Gastrocnemius medialis (tissue), 4 donors: ENCODE measurements around the gene ZKSCAN8. TPM values are rescaled to one million over a fixed set of nuclear protein-coding genes. Genes with fewer than 3 reads are reported as not detected.
A peak's percentile ranks its signal among the peaks of the same experiment; 100 is the strongest.
"Not testable (repeated sequence)": the region's sequence is repeated elsewhere in the genome, so short reads cannot be mapped to it uniquely, and the experiment has no call there.

Experiments
- ATAC-seq, 2 donors: fragments of 150-250 bp; one replicate each; pipeline ENCODE4 v1.9.1; 2016
- DNase-seq, 2 donors: peaks; one replicate each; pipeline ENCODE4 v3.0.0-alpha.2; 2019
- H3K27ac ChIP-seq, 4 donors: fragments of 200-600 bp; sonication (generic); 1 replicate in 1 of 4; 2 replicates in 3 of 4; pipeline ENCODE4 v1.5.1; 2016 to 2018; ENCODE audit warnings: mild to moderate bottlenecking in 2 of 4, moderate library complexity in 1 of 4
- H3K27me3 ChIP-seq, 3 donors: fragments of 200-600 bp; sonication (generic) in 2 of 3; 1 replicate in 1 of 3; 2 replicates in 2 of 3; pipeline versions ENCODE4 v1.5.1 to v1.6.0; 2016 to 2019; ENCODE audit warnings: mild to moderate bottlenecking in 1 of 3, moderate library complexity in 1 of 3
- H3K36me3 ChIP-seq, 2 donors: fragments of 200-600 bp; sonication (generic) in 1 of 2; one replicate each; pipeline ENCODE4 v1.5.1; 2017 to 2018
- H3K4me1 ChIP-seq, 2 donors: fragments of 200-600 bp; sonication (generic) in 1 of 2; one replicate each; pipeline ENCODE4 v1.5.1; 2016 to 2017; ENCODE audit warnings: mild to moderate bottlenecking in 2 of 2
- H3K4me3 ChIP-seq, 4 donors: fragments of 200-600 bp; sonication (generic) in 3 of 4; 1 replicate in 1 of 4; 2 replicates in 3 of 4; pipeline ENCODE4 v1.5.1; 2016 to 2019; ENCODE audit warnings: mild to moderate bottlenecking in 2 of 4
- H3K9me3 ChIP-seq, 3 donors: fragments of 200-600 bp; sonication (generic) in 2 of 3; 1 replicate in 1 of 3; 2 replicates in 2 of 3; pipeline ENCODE4 v1.5.1; 2016 to 2019
- POLR2A ChIP-seq, 2 donors: fragments of 450-650 bp; IDR thresholded peaks; one replicate each; pipeline ENCODE4 v1.6.1; 2017; ENCODE audit warnings: antibody characterized with exemption in 2 of 2, mild to moderate bottlenecking in 2 of 2, moderate library complexity in 2 of 2
- in situ Hi-C, 4 donors: fragments of 200-750 bp; cut with MboI; loops; one replicate each; pipeline versions ENCODE4 v1.15.0 to v1.8.0; 2017; ENCODE audit warnings: low sequenced_read_pairs in 4 of 4
- intact Hi-C: fragments of 100-400 bp; cut with DNase I; formaldehyde crosslinking; loops from one replicate; pipeline ENCODE4 v1.15.1; 2023; ENCODE audit warnings: low total_unique reads
- total RNA-seq, 4 donors: library from RNA; depleted of rRNA; stranded (reverse); fragments of >200 nt; gene quantifications; one replicate each; pipeline versions ENCODE4 v1.1.0 to v1.2.3, GENCODE V29; 2016
- TF ChIP-seq, protein P1 (sequence below), 5 experiments: fragments of 450-650 bp in 3 of 5; fragments of 200-600 bp in 2 of 5; sonication (generic) in 2 of 5; IDR thresholded peaks in 4 of 5; conservative IDR thresholded peaks in 1 of 5; 1 replicate in 4 of 5; 2 replicates in 1 of 5; pipeline ENCODE4 v1.5.1; 2016 to 2019; ENCODE audit warnings: antibody characterized with exemption in 5 of 5, mild to moderate bottlenecking in 3 of 5, moderate library complexity in 3 of 5

Gene ZKSCAN8
- total RNA-seq, 4 donors from 2014 or later, result 6.6 to 10.4 (median 8.9) TPM

- no peaks in the 10 kb centered on the region for H3K27me3 ChIP-seq
- peaks cover 13 to 14% of the 10 kb centered on the region in 2 donors for H3K4me1 ChIP-seq
- no peak overlapping the region for H3K4me3 ChIP-seq
- H3K9me3 ChIP-seq, result no peaks in the 10 kb centered on the region
- no peak for ATAC-seq
- DNase-seq, result no peak
- intact Hi-C loops, result no loop called here
- in situ Hi-C loops, result no loop called here
- TF ChIP-seq POLR2A (IDR thresholded peaks at IDR 0.05), result no peak
- TF ChIP-seq, protein P1, sequence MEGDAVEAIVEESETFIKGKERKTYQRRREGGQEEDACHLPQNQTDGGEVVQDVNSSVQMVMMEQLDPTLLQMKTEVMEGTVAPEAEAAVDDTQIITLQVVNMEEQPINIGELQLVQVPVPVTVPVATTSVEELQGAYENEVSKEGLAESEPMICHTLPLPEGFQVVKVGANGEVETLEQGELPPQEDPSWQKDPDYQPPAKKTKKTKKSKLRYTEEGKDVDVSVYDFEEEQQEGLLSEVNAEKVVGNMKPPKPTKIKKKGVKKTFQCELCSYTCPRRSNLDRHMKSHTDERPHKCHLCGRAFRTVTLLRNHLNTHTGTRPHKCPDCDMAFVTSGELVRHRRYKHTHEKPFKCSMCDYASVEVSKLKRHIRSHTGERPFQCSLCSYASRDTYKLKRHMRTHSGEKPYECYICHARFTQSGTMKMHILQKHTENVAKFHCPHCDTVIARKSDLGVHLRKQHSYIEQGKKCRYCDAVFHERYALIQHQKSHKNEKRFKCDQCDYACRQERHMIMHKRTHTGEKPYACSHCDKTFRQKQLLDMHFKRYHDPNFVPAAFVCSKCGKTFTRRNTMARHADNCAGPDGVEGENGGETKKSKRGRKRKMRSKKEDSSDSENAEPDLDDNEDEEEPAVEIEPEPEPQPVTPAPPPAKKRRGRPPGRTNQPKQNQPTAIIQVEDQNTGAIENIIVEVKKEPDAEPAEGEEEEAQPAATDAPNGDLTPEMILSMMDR (IDR thresholded peaks at IDR 0.05 in 4 of 5, conservative IDR thresholded peaks at IDR 0.05 in 1 of 5), result no peak
- H3K27ac ChIP-seq, result no peak overlapping the region
- peaks cover 0 to 43% of the 10 kb centered on the region in 2 donors for H3K36me3 ChIP-seq
These were observed 19.8 kb upstream of the ZKSCAN8 start for GRCh38 chr6:28121876-28122275.

GRCh38 chr6:28122283-28122682 lies 19.4 kb upstream of the ZKSCAN8 start:
- in situ Hi-C loops, DNase-seq, ATAC-seq, H3K27me3 ChIP-seq, intact Hi-C loops, H3K9me3 ChIP-seq, H3K27ac ChIP-seq, H3K4me3 ChIP-seq: not testable (repeated sequence)
- peaks cover 13 to 14% of the 10 kb centered on the region in 2 donors for H3K4me1 ChIP-seq
- H3K36me3 ChIP-seq, result peaks cover 0 to 42% of the 10 kb centered on the region in 2 donors

DNA sequence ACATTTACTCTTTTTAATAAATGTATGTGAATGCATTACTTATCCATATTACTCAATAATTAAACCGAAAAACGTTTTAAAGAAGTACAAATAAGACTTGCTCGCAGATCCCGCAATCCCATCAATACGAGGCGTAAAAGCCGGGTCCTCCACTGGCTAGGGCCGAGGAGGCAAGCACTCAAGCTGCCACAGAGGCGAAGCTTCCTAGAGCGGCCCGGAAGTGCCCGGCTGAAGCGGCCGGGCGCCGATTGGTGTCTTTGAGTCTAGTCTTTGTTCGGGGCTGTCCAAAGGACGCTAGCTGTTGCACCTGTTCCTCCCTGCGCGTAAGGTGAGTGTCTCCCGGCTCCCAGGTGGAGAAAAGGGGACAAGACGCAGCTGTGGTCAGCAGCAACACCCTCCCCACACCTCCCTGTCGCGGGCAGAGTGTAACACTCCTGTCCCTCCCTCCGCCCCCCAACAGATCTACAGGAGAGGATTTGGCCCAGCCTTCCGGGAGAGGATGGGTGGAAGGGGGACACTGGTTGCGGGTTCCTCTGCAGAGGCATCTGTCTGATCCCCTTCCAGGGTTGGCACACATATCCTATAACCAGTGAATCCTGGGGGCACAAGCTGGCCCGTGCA lies 17.2 kb upstream of the ZKSCAN8 start, which contains the start of gene ZSCAN16:
Gene ZSCAN16 (plus strand): TSS at position 260 of the 621 bp plus-strand sequence. CDS start 835 bp downstream, outside the sequence.
- TF ChIP-seq, protein P1 (IDR thresholded peaks at IDR 0.05 in 4 of 5, conservative IDR thresholded peaks at IDR 0.05 in 1 of 5), result no peak
- TF ChIP-seq POLR2A (IDR thresholded peaks at IDR 0.05), result no peak
- Histone ChIP-seq H3K27me3 (no peaks in the 10 kb centered on the region), H3K9me3 (no peaks in the 10 kb centered on the region), H3K4me3 (peak within 1 kb of the TSS; percentile 72 to 83 (median 77)), H3K36me3 (peaks cover 0 to 48% of the 10 kb centered on the region in 2 donors), H3K27ac (peak within 1 kb of the TSS; percentile 71 to 81 (median 77)), H3K4me1 (peaks cover 13 to 14% of the 10 kb centered on the region in 2 donors)
- in situ Hi-C loops (no loop called here), intact Hi-C loops (loop anchor here (2.0 kb wide), 1 partner anchor 16 kb away; the partner anchor contains the start of gene ZKSCAN8)
- ATAC-seq, result peak; percentile 98 to 99
- DNase-seq, result peak; percentile 65 to 79

DNA sequence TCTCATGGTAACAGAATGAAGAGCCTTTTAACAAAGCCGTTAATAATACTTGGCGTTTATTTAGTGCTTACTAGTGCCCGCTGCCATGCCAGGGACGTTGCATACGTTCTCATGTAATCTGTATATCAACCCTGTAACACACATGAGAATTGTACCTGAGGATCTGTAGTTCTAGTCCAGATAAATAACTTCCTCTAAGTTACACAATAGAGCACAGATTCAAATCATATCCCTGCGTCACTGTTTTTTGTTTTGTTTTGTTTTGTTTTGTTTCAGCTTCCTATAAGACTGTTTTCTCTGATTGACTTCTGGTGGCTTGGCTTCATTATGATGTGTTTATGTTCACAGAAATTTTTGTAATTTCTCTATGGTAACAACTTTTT lies 16.7 kb upstream of the ZKSCAN8 start:
- ATAC-seq (no peak), DNase-seq (no peak)
- H3K4me3 ChIP-seq, result peak overlapping the region; percentile 72 to 83 (median 77)
- no peaks in the 10 kb centered on the region for H3K27me3 ChIP-seq
- intact Hi-C loops, result loop anchor here (2.0 kb wide), 1 partner anchor 16 kb away; the partner anchor contains the start of gene ZKSCAN8
- H3K36me3 ChIP-seq, result peaks cover 0 to 48% of the 10 kb centered on the region in 2 donors
- H3K27ac ChIP-seq, result peak overlapping the region; percentile 71 to 81 (median 77)
- TF ChIP-seq, protein P1 (IDR thresholded peaks at IDR 0.05 in 4 of 5, conservative IDR thresholded peaks at IDR 0.05 in 1 of 5), result no peak
- TF ChIP-seq POLR2A (IDR thresholded peaks at IDR 0.05), result no peak
- no peaks in the 10 kb centered on the region for H3K9me3 ChIP-seq
- in situ Hi-C loops, result loop anchor here in 1 of 4 donors (25.0 kb wide), 1 partner anchor 137 kb away; the partner anchor contains the start of genes NKAPL, ZKSCAN4 and ZSCAN26
- peaks cover 13 to 14% of the 10 kb centered on the region in 2 donors for H3K4me1 ChIP-seq

DNA sequence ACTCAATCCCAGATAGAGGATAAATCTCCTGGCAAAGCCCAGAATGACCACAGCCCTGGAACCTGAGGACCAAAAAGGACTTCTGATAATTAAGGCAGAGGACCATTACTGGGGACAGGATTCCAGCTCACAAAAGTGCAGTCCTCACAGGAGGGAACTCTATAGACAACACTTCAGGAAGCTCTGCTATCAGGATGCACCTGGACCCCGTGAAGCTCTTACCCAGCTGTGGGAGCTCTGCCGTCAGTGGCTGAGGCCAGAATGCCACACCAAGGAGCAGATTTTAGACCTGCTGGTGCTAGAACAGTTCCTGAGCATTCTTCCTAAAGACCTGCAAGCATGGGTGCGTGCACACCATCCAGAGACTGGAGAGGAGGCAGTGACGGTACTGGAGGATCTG lies 16.3 kb upstream of the ZKSCAN8 start:
- ATAC-seq (no peak), DNase-seq (no peak)
- Histone ChIP-seq H3K4me1 (peaks cover 13 to 14% of the 10 kb centered on the region in 2 donors), H3K36me3 (peaks cover 0 to 48% of the 10 kb centered on the region in 2 donors), H3K27me3 (no peaks in the 10 kb centered on the region), H3K27ac (no peak overlapping the region), H3K9me3 (no peaks in the 10 kb centered on the region), H3K4me3 (no peak overlapping the region)
- TF ChIP-seq, protein P1 (IDR thresholded peaks at IDR 0.05 in 4 of 5, conservative IDR thresholded peaks at IDR 0.05 in 1 of 5), result no peak
- TF ChIP-seq POLR2A (IDR thresholded peaks at IDR 0.05), result no peak
- in situ Hi-C loops, result loop anchor here in 1 of 4 donors (25.0 kb wide), 1 partner anchor 137 kb away; the partner anchor contains the start of genes NKAPL, ZKSCAN4 and ZSCAN26
- intact Hi-C loops, result loop anchor here (2.0 kb wide), 1 partner anchor 15 kb away; the partner anchor contains the start of gene ZKSCAN8
